Esophagus squamous epithelium (tissue), 5 donors: Measurements from ENCODE around the gene TF. TPM values are rescaled to one million over a fixed set of nuclear protein-coding genes. Genes with fewer than 3 reads are reported as not detected.

Source experiments
- DNase-seq: peaks from one replicate; lab custom pipeline; 2025; lab: John Stamatoyannopoulos, UW
- H3K27ac ChIP-seq, 4 donors: fragments of 200-600 bp; sonication (generic); one replicate each; pipeline ENCODE4 v1.5.1; 2016 to 2019; ENCODE audit warnings: mild to moderate bottlenecking in 1 of 4
- H3K27me3 ChIP-seq, 4 donors: fragments of 200-600 bp; sonication (generic); 1 replicate in 3 of 4; 2 replicates in 1 of 4; pipeline versions ENCODE4 v1.5.1 to v1.6.0; 2017 to 2021; ENCODE audit warnings: antibody characterized with exemption in 1 of 4
- H3K36me3 ChIP-seq, 3 donors: fragments of 200-600 bp; sonication (generic); one replicate each; pipeline ENCODE4 v1.5.1; 2016 to 2019
- H3K4me1 ChIP-seq, 3 donors: fragments of 200-600 bp; sonication (generic); one replicate each; pipeline ENCODE4 v1.5.1; 2017 to 2019
- H3K4me3 ChIP-seq, 4 donors: fragments of 200-600 bp; sonication (generic); 1 replicate in 3 of 4; 2 replicates in 1 of 4; pipeline ENCODE4 v1.5.1; 2016 to 2019; ENCODE audit warnings: mild to moderate bottlenecking in 2 of 4, moderate library complexity in 1 of 4
- H3K9me3 ChIP-seq, 3 donors: fragments of 200-600 bp; sonication (generic); one replicate each; pipeline ENCODE4 v1.5.1; 2016 to 2019
- POLR2A ChIP-seq, 4 donors: fragments of 450-650 bp; IDR thresholded peaks; one replicate each; pipeline ENCODE4 v1.6.1; 2017; ENCODE audit warnings: antibody characterized with exemption in 4 of 4, mild to moderate bottlenecking in 4 of 4, moderate library complexity in 3 of 4
- WGBS, 2 donors: methylation state at CpG; one replicate each; pipeline ENCODE4 v1.1.5; 2018; 5-methylcytosine and 5-hydroxymethylcytosine counted together
- intact Hi-C: fragments of 100-400 bp; cut with DNase I; formaldehyde crosslinking; loops from one replicate; pipeline ENCODE4 v1.15.0; 2022
- total RNA-seq, 4 donors: library from RNA; depleted of rRNA; stranded (reverse); fragments of >200 nt; gene quantifications; one replicate each; pipeline ENCODE4 v1.1.0, GENCODE V29; 2016
- TF ChIP-seq, protein P1 (sequence below), 6 experiments: fragments of 450-650 bp in 4 of 6; fragments of 200-600 bp in 2 of 6; sonication (generic) in 2 of 6; IDR thresholded peaks; one replicate each; pipeline ENCODE4 v1.5.1; 2016 to 2019; ENCODE audit warnings: antibody characterized with exemption in 6 of 6, mild to moderate bottlenecking in 4 of 6, moderate library complexity in 4 of 6
- donor health status: DM: yes; HTN: yes; CAD: no.

TF gene
- total RNA-seq, 4 donors from 2014 or later, result 0.53 to 17.9 (median 9.4) TPM

DNA sequence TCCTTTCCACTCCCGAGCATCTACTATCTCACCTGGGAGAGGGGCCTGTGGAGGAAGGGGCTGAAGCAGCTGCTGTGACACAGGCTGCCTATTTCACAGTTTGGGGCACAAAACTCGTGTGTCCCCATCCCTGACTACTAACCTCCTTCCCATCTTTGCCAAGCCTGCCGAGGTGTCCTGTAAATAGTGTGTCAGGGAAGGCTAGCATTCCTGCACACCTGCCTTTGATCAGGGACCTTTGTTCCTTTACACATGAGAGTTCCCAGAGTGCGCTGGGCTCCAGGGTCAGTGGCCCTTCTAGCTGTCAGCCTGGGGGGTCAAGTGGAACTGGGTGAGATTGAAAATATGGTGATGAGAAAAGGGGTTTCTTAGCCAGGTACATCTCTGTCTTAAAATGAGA is 13.0 kb upstream of the TF start:
- Histone ChIP-seq H3K4me3 (no peak overlapping the region), H3K4me1 (peaks cover 0 to 14% (median 0%) of the 10 kb centered on the region in 3 donors), H3K9me3 (no peaks in the 10 kb centered on the region), H3K36me3 (no peaks in the 10 kb centered on the region), H3K27me3 (no peaks in the 10 kb centered on the region), H3K27ac (no peak overlapping the region)
- TF ChIP-seq POLR2A (IDR thresholded peaks at IDR 0.05), result no peak
- TF ChIP-seq, protein P1, sequence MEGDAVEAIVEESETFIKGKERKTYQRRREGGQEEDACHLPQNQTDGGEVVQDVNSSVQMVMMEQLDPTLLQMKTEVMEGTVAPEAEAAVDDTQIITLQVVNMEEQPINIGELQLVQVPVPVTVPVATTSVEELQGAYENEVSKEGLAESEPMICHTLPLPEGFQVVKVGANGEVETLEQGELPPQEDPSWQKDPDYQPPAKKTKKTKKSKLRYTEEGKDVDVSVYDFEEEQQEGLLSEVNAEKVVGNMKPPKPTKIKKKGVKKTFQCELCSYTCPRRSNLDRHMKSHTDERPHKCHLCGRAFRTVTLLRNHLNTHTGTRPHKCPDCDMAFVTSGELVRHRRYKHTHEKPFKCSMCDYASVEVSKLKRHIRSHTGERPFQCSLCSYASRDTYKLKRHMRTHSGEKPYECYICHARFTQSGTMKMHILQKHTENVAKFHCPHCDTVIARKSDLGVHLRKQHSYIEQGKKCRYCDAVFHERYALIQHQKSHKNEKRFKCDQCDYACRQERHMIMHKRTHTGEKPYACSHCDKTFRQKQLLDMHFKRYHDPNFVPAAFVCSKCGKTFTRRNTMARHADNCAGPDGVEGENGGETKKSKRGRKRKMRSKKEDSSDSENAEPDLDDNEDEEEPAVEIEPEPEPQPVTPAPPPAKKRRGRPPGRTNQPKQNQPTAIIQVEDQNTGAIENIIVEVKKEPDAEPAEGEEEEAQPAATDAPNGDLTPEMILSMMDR (IDR thresholded peaks at IDR 0.05), result no peak
- WGBS, 2 donors, result 60 to 83% methylated on average over 3 to 4 of the region's 4 CpGs
- intact Hi-C loops, result no loop called here
- DNase-seq, result no peak

DNA sequence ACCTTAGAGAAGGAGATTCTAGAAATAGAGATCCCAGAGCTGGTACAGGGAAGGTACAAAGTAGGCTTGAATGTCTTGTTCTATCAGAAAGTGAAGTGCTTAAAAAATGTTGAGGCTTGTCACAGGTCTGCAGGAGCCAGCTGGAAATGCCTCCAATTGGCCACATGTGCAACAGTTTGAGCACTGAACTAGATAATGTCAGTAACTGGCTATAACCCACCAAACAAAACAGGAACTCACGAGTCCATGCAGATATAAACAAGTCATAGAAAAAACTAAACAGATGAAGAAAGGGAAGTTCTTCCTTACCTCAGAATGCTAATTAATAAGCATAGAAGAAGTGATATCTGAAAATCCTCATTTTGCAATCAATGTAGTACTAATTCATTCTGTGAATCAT is 11.9 kb upstream of the TF start:
- H3K36me3 ChIP-seq, result no peaks in the 10 kb centered on the region
- 23 to 33% methylated on average over 1 of the region's 1 CpG for WGBS, 2 donors
- intact Hi-C loops, result no loop called here
- DNase-seq, result no peak
- no peak overlapping the region for H3K4me3 ChIP-seq
- H3K27me3 ChIP-seq, result no peaks in the 10 kb centered on the region
- no peaks in the 10 kb centered on the region for H3K9me3 ChIP-seq
- H3K27ac ChIP-seq, result no peak overlapping the region
- peaks cover 0 to 14% (median 0%) of the 10 kb centered on the region in 3 donors for H3K4me1 ChIP-seq
- TF ChIP-seq, protein P1 (IDR thresholded peaks at IDR 0.05), result no peak
- no peak for TF ChIP-seq POLR2A (IDR thresholded peaks at IDR 0.05)

DNA sequence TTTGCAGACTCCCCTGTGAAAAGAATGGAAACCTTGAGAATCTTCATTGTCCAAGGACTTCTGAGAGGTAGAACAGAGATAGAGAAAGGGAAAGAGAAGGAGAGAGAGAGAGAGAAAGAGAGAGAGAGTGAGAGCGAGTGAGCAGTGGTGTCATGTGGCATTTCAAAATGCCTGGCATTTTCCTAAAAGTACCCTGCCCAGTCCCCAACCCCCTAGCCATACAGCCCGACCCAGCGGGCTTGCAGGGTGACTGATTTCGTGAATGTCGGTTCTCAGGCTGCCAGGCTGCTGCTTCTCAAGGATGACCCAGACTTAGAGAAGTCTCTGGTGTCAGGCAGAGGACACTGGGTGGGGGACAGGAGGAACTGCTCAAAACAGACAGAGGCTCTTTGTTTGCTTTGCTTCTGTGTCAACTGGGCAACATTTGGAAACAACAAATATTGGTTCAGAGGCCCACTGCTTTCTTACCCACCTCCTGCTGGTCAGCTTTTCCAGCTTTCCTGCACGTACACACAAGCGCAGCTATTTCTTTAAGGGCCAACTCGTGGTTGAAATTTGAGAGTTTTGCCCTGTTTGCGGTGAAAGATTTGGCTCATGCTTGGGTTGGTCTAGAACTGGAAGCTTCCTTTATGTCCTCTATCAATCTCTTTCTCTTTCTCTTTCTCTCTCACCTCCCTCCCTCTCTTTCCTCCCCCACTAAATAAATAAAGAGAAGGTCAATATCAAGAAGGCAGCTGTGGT is 3.7 kb upstream of the TF start:
- Histone ChIP-seq H3K27me3 (peaks cover 0 to 34% (median 0%) of the 10 kb centered on the region in 4 donors), H3K27ac (no peak overlapping the region), H3K36me3 (no peaks in the 10 kb centered on the region), H3K4me3 (no peak overlapping the region), H3K9me3 (no peaks in the 10 kb centered on the region), H3K4me1 (peaks cover 0 to 20% (median 3%) of the 10 kb centered on the region in 3 donors)
- TF ChIP-seq, protein P1 (IDR thresholded peaks at IDR 0.05), result no peak
- TF ChIP-seq POLR2A (IDR thresholded peaks at IDR 0.05), result no peak
- intact Hi-C loops, result no loop called here
- WGBS, 2 donors, result 52 to 55% methylated on average over 9 of the region's 9 CpGs
- DNase-seq, result no peak

DNA sequence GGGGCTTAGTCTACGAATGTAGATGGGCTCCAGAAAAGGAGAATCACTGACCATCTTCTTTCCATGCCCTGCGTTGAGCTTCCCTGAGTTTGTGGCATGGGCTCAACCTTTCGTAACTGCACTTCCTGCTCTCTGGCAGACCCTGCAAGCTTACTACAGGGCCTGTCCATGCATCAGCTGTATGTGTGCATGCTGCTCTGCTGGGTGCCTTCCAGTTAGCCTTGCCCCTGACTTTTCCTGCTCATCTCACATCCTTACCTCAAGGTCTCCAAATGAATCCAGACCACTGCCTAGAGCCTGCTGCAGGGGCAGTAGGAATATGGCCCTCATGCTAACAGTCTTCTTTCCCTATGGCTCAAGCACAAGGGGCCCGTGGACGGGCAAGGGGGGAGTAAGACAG is 2.0 kb upstream of the TF start:
- WGBS, 2 donors, result 75 to 96% methylated on average over 3 to 5 of the region's 5 CpGs
- H3K36me3 ChIP-seq, result no peaks in the 10 kb centered on the region
- intact Hi-C loops, result no loop called here

DNA sequence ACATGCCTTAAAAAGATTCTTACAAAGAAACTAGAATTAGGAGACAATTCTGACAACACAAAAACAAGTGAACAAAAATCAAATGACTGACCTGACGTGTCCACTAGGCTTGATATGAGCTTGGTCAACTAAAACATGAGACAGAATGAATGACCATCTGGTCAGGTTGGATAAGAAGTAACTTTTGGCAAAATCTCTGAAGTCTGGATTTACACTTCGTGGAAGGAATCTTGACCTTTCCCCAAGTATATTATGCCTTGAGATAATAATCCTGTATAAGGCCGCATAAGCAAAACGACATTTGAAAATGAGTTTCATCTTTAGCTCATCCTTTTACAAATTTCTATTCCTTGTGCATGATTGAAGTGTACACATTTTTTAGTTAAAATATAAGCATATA is 1.1 kb upstream of the TF start:
- H3K4me1 ChIP-seq, result peaks cover 0 to 35% (median 10%) of the 10 kb centered on the region in 3 donors
- intact Hi-C loops, result no loop called here
- no peak overlapping the region for H3K27ac ChIP-seq
- no peak for DNase-seq
- H3K36me3 ChIP-seq, result no peaks in the 10 kb centered on the region
- no peaks in the 10 kb centered on the region for H3K9me3 ChIP-seq
- H3K4me3 ChIP-seq, result no peak overlapping the region
- TF ChIP-seq POLR2A (IDR thresholded peaks at IDR 0.05), result no peak
- TF ChIP-seq, protein P1 (IDR thresholded peaks at IDR 0.05), result no peak
- WGBS, 2 donors, result 90% methylated on average over 4 of the region's 4 CpGs
- peaks cover 0 to 34% (median 0%) of the 10 kb centered on the region in 4 donors for H3K27me3 ChIP-seq

More for the DNA sequence above, 2.0 kb upstream of the TF start:
- TF ChIP-seq, protein P1 (IDR thresholded peaks at IDR 0.05), result no peak
- TF ChIP-seq POLR2A (IDR thresholded peaks at IDR 0.05), result no peak
- Histone ChIP-seq H3K4me1 (peaks cover 0 to 26% (median 3%) of the 10 kb centered on the region in 3 donors), H3K9me3 (no peaks in the 10 kb centered on the region), H3K27ac (no peak overlapping the region), H3K27me3 (peaks cover 0 to 34% (median 0%) of the 10 kb centered on the region in 4 donors), H3K4me3 (no peak overlapping the region)
- DNase-seq, result no peak
